ENCODE results near the gene ACO2.

The ACO2 gene

GRCh38 chr22:41560095-41560471 lies 91.2 kb downstream of the ACO2 start:
- Histone ChIP-seq H3K9me3 (ENCODE audit: insufficient read depth, low read length) (no peaks in the 10 kb centered on the region), H3K27me3 (ENCODE audit: low read depth, low read length) (peaks cover 24% of the 10 kb centered on the region), H4K20me1 (ENCODE audit: insufficient read depth, low read length) (no peaks in the 10 kb centered on the region), H3K27ac (ENCODE audit: low read length) (no peak overlapping the region), H3K4me1 (ENCODE audit: low read length) (no peaks in the 10 kb centered on the region), H3K4me2 (ENCODE audit: low read length) (no peak overlapping the region), H3K36me3 (replicated peaks; ENCODE audit: low read depth, low read length) (no peaks in the 10 kb centered on the region), H3K4me3 (ENCODE audit: low read length) (no peak overlapping the region), H3K9ac (ENCODE audit: low read length) (no peak overlapping the region), H2AFZ (ENCODE audit: low read depth, low read length) (no peak overlapping the region), H3K79me2 (ENCODE audit: low read length) (no peaks in the 10 kb centered on the region)
- no peak for TF ChIP-seq EZH2phosphoT487 (IDR thresholded peaks at IDR 0.05; ENCODE audit: low read depth)
- TF ChIP-seq CTCF (IDR thresholded peaks at IDR 0.05; ENCODE audit: low read depth, low read length) = no peak

- Histone ChIP-seq H3K27ac (ENCODE audit: low read length) (no peak overlapping the region), H3K9ac (ENCODE audit: low read length) (no peak overlapping the region), H3K4me2 (ENCODE audit: low read length) (no peak overlapping the region), H3K4me1 (ENCODE audit: low read length) (no peaks in the 10 kb centered on the region), H3K36me3 (replicated peaks; ENCODE audit: low read depth, low read length) (no peaks in the 10 kb centered on the region), H3K27me3 (ENCODE audit: low read depth, low read length) (peaks cover 24% of the 10 kb centered on the region), H3K4me3 (ENCODE audit: low read length) (no peak overlapping the region), H3K79me2 (ENCODE audit: low read length) (no peaks in the 10 kb centered on the region), H2AFZ (ENCODE audit: low read depth, low read length) (no peak overlapping the region), H4K20me1 (ENCODE audit: insufficient read depth, low read length) (no peaks in the 10 kb centered on the region), H3K9me3 (ENCODE audit: insufficient read depth, low read length) (no peaks in the 10 kb centered on the region)
- no peak for TF ChIP-seq EZH2phosphoT487 (IDR thresholded peaks at IDR 0.05; ENCODE audit: low read depth)
- TF ChIP-seq CTCF (IDR thresholded peaks at IDR 0.05; ENCODE audit: low read depth, low read length) = no peak
Measured at GRCh38 chr22:41561335-41561734, 92.4 kb downstream of the ACO2 start.

- no peak overlapping the region for H3K9ac ChIP-seq (ENCODE audit: low read length)
- H3K27ac ChIP-seq (ENCODE audit: low read length) = no peak overlapping the region
- peaks cover 24% of the 10 kb centered on the region for H3K27me3 ChIP-seq (ENCODE audit: low read depth, low read length)
- H3K4me2 ChIP-seq (ENCODE audit: low read length) = no peak overlapping the region
- H3K79me2 ChIP-seq (ENCODE audit: low read length) = no peaks in the 10 kb centered on the region
- H4K20me1 ChIP-seq (ENCODE audit: insufficient read depth, low read length) = no peaks in the 10 kb centered on the region
- no peak overlapping the region for H2AFZ ChIP-seq (ENCODE audit: low read depth, low read length)
- no peak for TF ChIP-seq EZH2phosphoT487 (IDR thresholded peaks at IDR 0.05; ENCODE audit: low read depth)
- TF ChIP-seq CTCF (IDR thresholded peaks at IDR 0.05; ENCODE audit: low read depth, low read length) = no peak
- H3K4me3 ChIP-seq (ENCODE audit: low read length) = no peak overlapping the region
- H3K9me3 ChIP-seq (ENCODE audit: insufficient read depth, low read length) = no peaks in the 10 kb centered on the region
- H3K4me1 ChIP-seq (ENCODE audit: low read length) = no peaks in the 10 kb centered on the region
- H3K36me3 ChIP-seq (replicated peaks; ENCODE audit: low read depth, low read length) = no peaks in the 10 kb centered on the region
Measured at GRCh38 chr22:41561788-41562187, 92.9 kb downstream of the ACO2 start.

DNA sequence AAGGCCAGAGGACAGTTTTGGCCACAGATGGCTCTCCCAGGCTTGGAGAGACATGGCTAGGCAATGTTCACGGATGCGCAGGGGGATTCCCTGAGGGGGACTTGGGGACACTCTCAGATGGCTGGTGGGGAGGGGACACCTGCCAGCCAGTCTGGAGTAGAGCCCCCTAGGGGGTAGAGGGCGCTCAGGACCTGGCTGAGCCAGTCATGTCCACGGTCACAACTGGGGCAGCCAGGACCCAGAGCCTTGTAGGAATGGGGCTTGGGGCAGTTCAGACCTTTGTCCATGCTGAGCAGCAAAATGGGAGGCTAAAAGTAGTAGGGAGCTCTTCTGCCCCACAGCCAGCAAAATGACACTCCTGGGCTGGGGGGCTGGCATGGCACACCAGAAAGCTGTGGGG lies 93.5 kb downstream of the ACO2 start:
- Histone ChIP-seq H3K4me1 (ENCODE audit: low read length) (no peaks in the 10 kb centered on the region), H3K4me3 (ENCODE audit: low read length) (no peak overlapping the region), H3K27ac (ENCODE audit: low read length) (no peak overlapping the region), H2AFZ (ENCODE audit: low read depth, low read length) (no peak overlapping the region), H3K9me3 (ENCODE audit: insufficient read depth, low read length) (no peaks in the 10 kb centered on the region), H3K9ac (ENCODE audit: low read length) (no peak overlapping the region), H4K20me1 (ENCODE audit: insufficient read depth, low read length) (no peaks in the 10 kb centered on the region), H3K36me3 (replicated peaks; ENCODE audit: low read depth, low read length) (no peaks in the 10 kb centered on the region), H3K79me2 (ENCODE audit: low read length) (no peaks in the 10 kb centered on the region), H3K4me2 (ENCODE audit: low read length) (no peak overlapping the region), H3K27me3 (ENCODE audit: low read depth, low read length) (peaks cover 21% of the 10 kb centered on the region)
- no peak for TF ChIP-seq CTCF (IDR thresholded peaks at IDR 0.05; ENCODE audit: low read depth, low read length)
- no peak for TF ChIP-seq EZH2phosphoT487 (IDR thresholded peaks at IDR 0.05; ENCODE audit: low read depth)
